Activated CD4-positive, alpha-beta T cell treated with anti-CD3 and anti-CD28 coated beads, Interleukin-2, amount 10 ng/mL, durations not matched to agents 24 days and 14 days (primary cell): ENCODE measurements around the gene HINT2. TPM values are rescaled to one million over a fixed set of nuclear protein-coding genes. Genes with fewer than 3 reads are reported as not detected.
A peak's percentile ranks its signal among the peaks of the same experiment; 100 is the strongest.

Experiments
- DNase-seq: peaks from one replicate; pipeline ENCODE4 v3.0.0; 2022
- H3K27ac Mint-ChIP-seq: one replicate; pipeline ENCODE4 v1.8.0; 2022; ENCODE audit warnings: mild to moderate bottlenecking, mixed read lengths
- H3K27me3 Mint-ChIP-seq: one replicate; pipeline ENCODE4 v1.8.0; 2022; ENCODE audit warnings: mixed read lengths
- H3K36me3 Mint-ChIP-seq: one replicate; pipeline ENCODE4 v1.8.0; 2022; ENCODE audit warnings: low read depth, mild to moderate bottlenecking, mixed read lengths
- H3K4me1 Mint-ChIP-seq: one replicate; pipeline ENCODE4 v1.8.0; 2021; ENCODE audit warnings: mixed read lengths
- H3K4me3 Mint-ChIP-seq: one replicate; pipeline ENCODE4 v1.8.0; 2022; ENCODE audit warnings: mild to moderate bottlenecking, moderate library complexity, mixed read lengths
- H3K9me3 Mint-ChIP-seq: one replicate; pipeline ENCODE4 v1.8.0; 2021; ENCODE audit warnings: mixed read lengths
- intact Hi-C: fragments of 100-400 bp; cut with micrococcal nuclease; formaldehyde crosslinking; loops from one replicate; pipeline ENCODE4 v1.15.1; 2023
- total RNA-seq: library from RNA; stranded (reverse); gene quantifications from 2 replicates; pipeline ENCODE4 v1.2.3, GENCODE V29; 2022

HINT2 gene
- total RNA-seq, 1 donor from 2014 or later: 42.5 TPM

- peaks cover 25% of the 10 kb centered on the region for H3K4me1 Mint-ChIP-seq
- peaks cover 3% of the 10 kb centered on the region for H3K27me3 Mint-ChIP-seq
- intact Hi-C loops: no loop called here
- no peak overlapping the region for H3K27ac Mint-ChIP-seq
- no peak for DNase-seq
- H3K36me3 Mint-ChIP-seq: no peaks in the 10 kb centered on the region
- H3K9me3 Mint-ChIP-seq: no peaks in the 10 kb centered on the region
- no peak overlapping the region for H3K4me3 Mint-ChIP-seq
These were observed 18.0 kb upstream of the HINT2 start for GRCh38 chr9:35832814-35833213.

GRCh38 chr9:35831040-35831439 is 16.2 kb upstream of the HINT2 start:
- DNase-seq: no peak
- peaks cover 6% of the 10 kb centered on the region for H3K27me3 Mint-ChIP-seq
- peaks cover 35% of the 10 kb centered on the region for H3K4me1 Mint-ChIP-seq
- intact Hi-C loops: no loop called here
- no peaks in the 10 kb centered on the region for H3K9me3 Mint-ChIP-seq
- no peaks in the 10 kb centered on the region for H3K36me3 Mint-ChIP-seq
- H3K27ac Mint-ChIP-seq: no peak overlapping the region
- no peak overlapping the region for H3K4me3 Mint-ChIP-seq

GRCh38 chr9:35829764-35830096 is 14.9 kb upstream of the HINT2 start:
- H3K27me3 Mint-ChIP-seq: peaks cover 6% of the 10 kb centered on the region
- intact Hi-C loops: loop anchor here (1.0 to 5.0 kb wide), 2 partner anchors 14 to 227 kb away; partner anchors contain the start of gene HINT2
- no peaks in the 10 kb centered on the region for H3K36me3 Mint-ChIP-seq
- no peak for DNase-seq
- H3K4me1 Mint-ChIP-seq: peaks cover 34% of the 10 kb centered on the region
- peak overlapping the region; percentile 84 for H3K27ac Mint-ChIP-seq
- H3K9me3 Mint-ChIP-seq: no peaks in the 10 kb centered on the region
- peak overlapping the region; percentile 90 for H3K4me3 Mint-ChIP-seq

- Mint-ChIP-seq H3K27ac (peak within 1 kb of the TSS; percentile 86), H3K9me3 (no peaks in the 10 kb centered on the region), H3K36me3 (no peaks in the 10 kb centered on the region), H3K4me3 (peak within 1 kb of the TSS; percentile 93), H3K27me3 (peaks cover 6% of the 10 kb centered on the region), H3K4me1 (peaks cover 29% of the 10 kb centered on the region)
- intact Hi-C loops: loop anchor here (1.0 to 5.0 kb wide), 2 partner anchors 14 to 227 kb away; partner anchors contain the start of gene HINT2
- DNase-seq: peak; percentile 97
These were observed 14.4 kb upstream of the HINT2 start, which contains the start of gene TMEM8B for GRCh38 chr9:35829084-35829763. TMEM8B (plus strand) TSS chr9:35829228; CDS start chr9:35829448, 220 bp downstream.

- no peaks in the 10 kb centered on the region for H3K9me3 Mint-ChIP-seq
- peaks cover 6% of the 10 kb centered on the region for H3K27me3 Mint-ChIP-seq
- intact Hi-C loops: loop anchor here (1.0 to 5.0 kb wide), 2 partner anchors 13 to 226 kb away; partner anchors contain the start of gene HINT2
- H3K36me3 Mint-ChIP-seq: no peaks in the 10 kb centered on the region
- H3K4me1 Mint-ChIP-seq: peaks cover 29% of the 10 kb centered on the region
- H3K4me3 Mint-ChIP-seq: peak within 1 kb of the TSS; percentile 93
- H3K27ac Mint-ChIP-seq: peak within 1 kb of the TSS; percentile 86
- peak; percentile 84 for DNase-seq
These were observed 13.9 kb upstream of the HINT2 start, which contains the start of gene FAM221B for GRCh38 chr9:35828716-35829083. FAM221B (minus strand) TSS chr9:35828732; CDS start chr9:35826161, 2,571 bp downstream.

- H3K27ac Mint-ChIP-seq: no peak overlapping the region
- DNase-seq: no peak
- H3K27me3 Mint-ChIP-seq: peaks cover 9% of the 10 kb centered on the region
- H3K4me3 Mint-ChIP-seq: peak overlapping the region; percentile 93
- no peaks in the 10 kb centered on the region for H3K9me3 Mint-ChIP-seq
- no peaks in the 10 kb centered on the region for H3K36me3 Mint-ChIP-seq
- intact Hi-C loops: loop anchor here (2.0 to 5.0 kb wide), 2 partner anchors 37 to 225 kb away; partner anchors contain the start of gene NPR2
- H3K4me1 Mint-ChIP-seq: peaks cover 26% of the 10 kb centered on the region
These were observed 12.6 kb upstream of the HINT2 start for GRCh38 chr9:35827486-35827885.

- DNase-seq: peak; percentile 82
- H3K27ac Mint-ChIP-seq: peak overlapping the region; percentile 9
- peaks cover 26% of the 10 kb centered on the region for H3K4me1 Mint-ChIP-seq
- no peaks in the 10 kb centered on the region for H3K9me3 Mint-ChIP-seq
- intact Hi-C loops: loop anchor here (1.0 to 5.0 kb wide), 3 partner anchors 35 to 224 kb away; partner anchors contain the start of gene NPR2
- H3K36me3 Mint-ChIP-seq: no peaks in the 10 kb centered on the region
- no peak overlapping the region for H3K4me3 Mint-ChIP-seq
- H3K27me3 Mint-ChIP-seq: peaks cover 9% of the 10 kb centered on the region
These were observed 11.3 kb upstream of the HINT2 start for GRCh38 chr9:35826071-35826701.

- Mint-ChIP-seq H3K4me1 (peaks cover 11% of the 10 kb centered on the region), H3K27me3 (peaks cover 6% of the 10 kb centered on the region), H3K4me3 (no peak overlapping the region), H3K27ac (no peak overlapping the region), H3K9me3 (no peaks in the 10 kb centered on the region), H3K36me3 (no peaks in the 10 kb centered on the region)
- intact Hi-C loops: no loop called here
- no peak for DNase-seq
These were observed 8.1 kb upstream of the HINT2 start for GRCh38 chr9:35822926-35823325.

- H3K9me3 Mint-ChIP-seq: peaks cover 3% of the 10 kb centered on the region
- DNase-seq: no peak
- H3K27me3 Mint-ChIP-seq: peaks cover 7% of the 10 kb centered on the region
- no peaks in the 10 kb centered on the region for H3K36me3 Mint-ChIP-seq
- peaks cover 4% of the 10 kb centered on the region for H3K4me1 Mint-ChIP-seq
- no peak overlapping the region for H3K4me3 Mint-ChIP-seq
- intact Hi-C loops: no loop called here
- no peak overlapping the region for H3K27ac Mint-ChIP-seq
These were observed 5.2 kb upstream of the HINT2 start for GRCh38 chr9:35820076-35820475.

- intact Hi-C loops: loop anchor here (10.0 kb wide), 2 partner anchors 586 to 704 kb away; partner anchors contain the start of genes ATOSB and RNF38
- Mint-ChIP-seq H3K4me3 (no peak overlapping the region), H3K36me3 (no peaks in the 10 kb centered on the region), H3K4me1 (peaks cover 11% of the 10 kb centered on the region), H3K27ac (no peak overlapping the region), H3K27me3 (peaks cover 7% of the 10 kb centered on the region), H3K9me3 (peaks cover 3% of the 10 kb centered on the region)
- DNase-seq: no peak
These were observed 3.5 kb upstream of the HINT2 start for GRCh38 chr9:35818341-35818740.

- Mint-ChIP-seq H3K36me3 (no peaks in the 10 kb centered on the region), H3K9me3 (peaks cover 3% of the 10 kb centered on the region), H3K4me1 (peaks cover 25% of the 10 kb centered on the region), H3K27ac (no peak overlapping the region), H3K4me3 (no peak overlapping the region), H3K27me3 (peaks cover 4% of the 10 kb centered on the region)
- DNase-seq: no peak
- intact Hi-C loops: loop anchor here (10.0 kb wide), 2 partner anchors 588 to 702 kb away; partner anchors contain the start of genes ATOSB and RNF38
These were observed 1.9 kb upstream of the HINT2 start for GRCh38 chr9:35816708-35817107.

GRCh38 chr9:35814106-35814840 is 569 bp downstream of the HINT2 start:
- DNase-seq: peak; percentile 84
- peaks cover 2% of the 10 kb centered on the region for H3K36me3 Mint-ChIP-seq
- H3K27me3 Mint-ChIP-seq: peaks cover 4% of the 10 kb centered on the region
- H3K27ac Mint-ChIP-seq: peak overlapping the region; percentile 98
- peak overlapping the region; percentile 90 for H3K4me3 Mint-ChIP-seq
- H3K9me3 Mint-ChIP-seq: peaks cover 3% of the 10 kb centered on the region
- H3K4me1 Mint-ChIP-seq: peaks cover 35% of the 10 kb centered on the region
- intact Hi-C loops: loop anchor here (2.0 to 10.0 kb wide), 6 partner anchors 23 to 699 kb away; partner anchors contain the start of genes ATOSB, CCDC107, NPR2 and RMRP

- H3K4me1 Mint-ChIP-seq: peaks cover 35% of the 10 kb centered on the region
- H3K4me3 Mint-ChIP-seq: peak overlapping the region; percentile 90
- intact Hi-C loops: loop anchor here (2.0 to 10.0 kb wide), 7 partner anchors 15 to 699 kb away; partner anchors contain the start of genes ATOSB, CCDC107, NPR2 and RMRP
- H3K27ac Mint-ChIP-seq: no peak overlapping the region
- peaks cover 4% of the 10 kb centered on the region for H3K27me3 Mint-ChIP-seq
- no peak for DNase-seq
- peaks cover 3% of the 10 kb centered on the region for H3K9me3 Mint-ChIP-seq
- peaks cover 2% of the 10 kb centered on the region for H3K36me3 Mint-ChIP-seq
These were observed 1.3 kb downstream of the HINT2 start for GRCh38 chr9:35813434-35814105.
